A549 (cell line): ENCODE data around the gene ADAMTSL3. TPM values are rescaled to one million over a fixed set of nuclear protein-coding genes. Genes with fewer than 3 reads are reported as not detected.
A peak's percentile ranks its signal among the peaks of the same experiment; 100 is the strongest.

Source experiments
- ATAC-seq, 2 experiments: fragments of 200-7000 bp in 1 of 2; fragments of >200 bp in 1 of 2; cut with Nextera tagmentation in 1 of 2; cut with Tn5 transposase in 1 of 2; 3 replicates each; pipeline versions ENCODE4 v1.8.0 to v1.9.1; 2018 to 2020; ENCODE audit warnings: mild to moderate bottlenecking in 1 of 2, moderate library complexity in 1 of 2
- CTCF ChIA-PET: fragments of 300-600 bp; sonication (Branson Sonifier 250); formaldehyde crosslinking; extraction: SDS; loops from one replicate; lab custom pipeline; 2021; ENCODE audit warnings: antibody characterized with exemption, inconsistent platforms; lab: Yijun Ruan, JAX
- POLR2A ChIA-PET: fragments of 350-600 bp; formaldehyde crosslinking; extraction: SDS; loops from one replicate; lab custom pipeline; 2021; ENCODE audit warnings: antibody characterized with exemption, inconsistent platforms; lab: Yijun Ruan, JAX
- DNase-seq, 2 experiments: peaks; one replicate each; pipeline versions ENCODE4 v3.0.0 to v3.0.0-alpha.2; 2011 to 2016; ENCODE audit warnings: low read depth in 1 of 2, low spot score in 1 of 2
- FAIRE-seq: peaks from 2 replicates; lab custom pipeline; 2011; peaks lifted over from hg19 to GRCh38; lab: Jason Lieb, UNC
- H3K27ac ChIP-seq, 2 experiments: fragments of >200 bp; sonication (Bioruptor Twin); formaldehyde crosslinking; 3 replicates each; pipeline ENCODE4 v1.5.1; 2016 to 2017
- H3K4me1 ChIP-seq: fragments of >200 bp; sonication (Bioruptor Twin); formaldehyde crosslinking; 3 replicates; pipeline ENCODE4 v1.6.1; 2016
- H3K4me2 ChIP-seq: fragments of >200 bp; sonication (Bioruptor Twin); formaldehyde crosslinking; 3 replicates; pipeline ENCODE4 v1.6.1; 2016
- H3K4me3 ChIP-seq: fragments of >200 bp; sonication (Bioruptor Twin); formaldehyde crosslinking; 3 replicates; pipeline ENCODE4 v1.5.1; 2016
- H3K9me3 ChIP-seq: fragments of >200 bp; sonication (Bioruptor Twin); formaldehyde crosslinking; 3 replicates; pipeline ENCODE4 v1.6.1; 2016
- BHLHE40 ChIP-seq: IDR thresholded peaks from 2 replicates; pipeline ENCODE4 v1.6.1; 2012; ENCODE audit warnings: low read depth, low read length, inconsistent platforms
- CBX2 ChIP-seq: fragments of 200-600 bp; sonication (generic); IDR thresholded peaks from 2 replicates; pipeline ENCODE4 v1.6.1; 2016; ENCODE audit warnings: low read depth, mild to moderate bottlenecking, borderline replicate concordance
- CBX8 ChIP-seq: fragments of 200-600 bp; sonication (generic); IDR thresholded peaks from 2 replicates; pipeline ENCODE4 v1.6.1; 2016
- CEBPB ChIP-seq, 2 experiments: fragments of >200 bp in 1 of 2; sonication (Bioruptor Twin) in 1 of 2; formaldehyde crosslinking in 1 of 2; IDR thresholded peaks; 2 replicates each; pipeline ENCODE4 v1.6.1; 2012 to 2016
- CTCF ChIP-seq: fragments of >200 bp; sonication (Bioruptor Twin); formaldehyde crosslinking; IDR thresholded peaks from 3 replicates; pipeline ENCODE4 v1.5.1; 2016
- E2F6 ChIP-seq: IDR thresholded peaks from 2 replicates; pipeline ENCODE4 v1.6.1; 2012; ENCODE audit warnings: low read depth, borderline replicate concordance
- EHMT2 ChIP-seq: fragments of 200-600 bp; sonication (generic); IDR thresholded peaks from 2 replicates; pipeline ENCODE4 v1.6.1; 2016; ENCODE audit warnings: antibody characterized with exemption, low read depth, mild to moderate bottlenecking, moderate library complexity
- EP300 ChIP-seq, 2 experiments: fragments of >200 bp; sonication (Bioruptor Twin); formaldehyde crosslinking; IDR thresholded peaks; 2 replicates in 1 of 2; 3 replicates in 1 of 2; pipeline ENCODE4 v1.6.1; 2016 to 2017
- ESRRA ChIP-seq: fragments of 150-350 bp; IDR thresholded peaks from 2 replicates; pipeline ENCODE4 v1.6.1; 2014; ENCODE audit warnings: mild to moderate bottlenecking, low read length, borderline replicate concordance
- FOSB ChIP-seq: fragments of 250-450 bp; sonication (Bioruptor Pico); IDR thresholded peaks from 2 replicates; pipeline ENCODE4 v1.5.0; 2020; ENCODE audit warnings: mild to moderate bottlenecking, moderate library complexity
- FOSL2 ChIP-seq, 2 experiments: fragments of 450-650 bp in 1 of 2; fragments of >200 bp in 1 of 2; sonication (Bioruptor Twin) in 1 of 2; formaldehyde crosslinking; IDR thresholded peaks; 2 replicates each; pipeline versions ENCODE4 v1.5.0 to v1.6.1; 2016 to 2020; ENCODE audit warnings: mild to moderate bottlenecking in 1 of 2, moderate library complexity in 1 of 2
- HDAC2 ChIP-seq: fragments of 200-600 bp; sonication (generic); IDR thresholded peaks from 2 replicates; pipeline ENCODE4 v1.6.1; 2016
- HOXA7 ChIP-seq: fragments of 250-450 bp; sonication (Bioruptor Pico); IDR thresholded peaks from 2 replicates; pipeline ENCODE4 v1.5.0; 2020; ENCODE audit warnings: mild to moderate bottlenecking, moderate library complexity
- JUN ChIP-seq, 2 experiments: fragments of >200 bp; sonication (Bioruptor Twin); formaldehyde crosslinking; IDR thresholded peaks; 2 replicates in 1 of 2; 3 replicates in 1 of 2; pipeline ENCODE4 v1.6.1; 2016 to 2017
- JUNB ChIP-seq: fragments of >200 bp; sonication (Bioruptor Twin); formaldehyde crosslinking; IDR thresholded peaks from 2 replicates; pipeline ENCODE4 v1.6.1; 2016
- MAX ChIP-seq: IDR thresholded peaks from 2 replicates; pipeline ENCODE4 v1.6.1; 2012
- MYC ChIP-seq: IDR thresholded peaks from 2 replicates; pipeline ENCODE4 v1.6.1; 2012; ENCODE audit warnings: mild to moderate bottlenecking, inconsistent platforms, low read length, improper control_type of control experiment, borderline replicate concordance
- NFE2L2 ChIP-seq: fragments of 150-350 bp; conservative IDR thresholded peaks from 2 replicates; pipeline ENCODE4 v1.6.1; 2014; ENCODE audit warnings: low read length
- NR3C1 ChIP-seq: fragments of >200 bp; sonication (Bioruptor Twin); formaldehyde crosslinking; IDR thresholded peaks from 3 replicates; pipeline ENCODE4 v1.6.1; 2017
- PHF8 ChIP-seq: fragments of 200-600 bp; sonication (generic); IDR thresholded peaks from 2 replicates; pipeline ENCODE4 v1.6.1; 2016; ENCODE audit warnings: low read depth, mild to moderate bottlenecking, antibody characterized with exemption, moderate library complexity, borderline replicate concordance
- POLR2A ChIP-seq: IDR thresholded peaks from 2 replicates; pipeline ENCODE4 v1.6.1; 2012; ENCODE audit warnings: mild to moderate bottlenecking, low read length
- POLR2AphosphoS2 ChIP-seq: conservative IDR thresholded peaks from 2 replicates; pipeline ENCODE4 v1.6.1; 2012; ENCODE audit warnings: low read length, improper control_type of control experiment, inconsistent platforms
- RAD21 ChIP-seq, 2 experiments: fragments of >200 bp in 1 of 2; sonication (Bioruptor Twin) in 1 of 2; formaldehyde crosslinking in 1 of 2; IDR thresholded peaks in 1 of 2; conservative IDR thresholded peaks in 1 of 2; 2 replicates in 1 of 2; 3 replicates in 1 of 2; pipeline ENCODE4 v1.6.1; 2012 to 2018; ENCODE audit warnings: inconsistent platforms in 1 of 2
- RARB ChIP-seq: fragments of 250-450 bp; sonication (Bioruptor Pico); IDR thresholded peaks from 2 replicates; pipeline ENCODE4 v1.8.0; 2021; ENCODE audit warnings: mild to moderate bottlenecking, moderate library complexity
- REST ChIP-seq: fragments of 200-600 bp; sonication (generic); IDR thresholded peaks from 2 replicates; pipeline ENCODE4 v1.6.1; 2016; ENCODE audit warnings: antibody characterized with exemption, mild to moderate bottlenecking, moderate library complexity
- RFX5 ChIP-seq: fragments of 450-650 bp; IDR thresholded peaks from 2 replicates; pipeline ENCODE4 v1.7.1; 2014; ENCODE audit warnings: antibody characterized with exemption, mild to moderate bottlenecking, moderate library complexity
- SMC3 ChIP-seq: fragments of >200 bp; sonication (Bioruptor Twin); formaldehyde crosslinking; IDR thresholded peaks from 3 replicates; pipeline ENCODE4 v1.6.1; 2018; ENCODE audit warnings: inconsistent platforms
- WGBS: methylation state at CpG from one replicate; pipeline ENCODE4 v1.1.6; 2017; ENCODE audit errors: missing lambda C conversion rate; 5-methylcytosine and 5-hydroxymethylcytosine counted together
- polyA plus RNA-seq, 4 experiments: library from polyadenylated mRNA; depleted of rRNA in 3 of 4; stranded (reverse); fragments of >200 nt; fragmentation: RNase III in 1 of 4; extraction: RNeasy Plus Mini Kit Qiagen cat#74134 plus additional on column Dnase treatment in 1 of 4; gene quantifications; 2 replicates in 3 of 4; 3 replicates in 1 of 4; pipeline ENCODE4 v1.2.3, GENCODE V29; 2011 to 2017
- TF ChIP-seq, protein P1 (sequence below): fragments of 450-650 bp; IDR thresholded peaks from 2 replicates; pipeline ENCODE4 v1.6.1; 2014; ENCODE audit warnings: antibody characterized with exemption
- TF ChIP-seq, protein P2 (sequence below): fragments of 150-350 bp; IDR thresholded peaks from 2 replicates; pipeline ENCODE4 v1.6.1; 2014; ENCODE audit warnings: low read depth, mild to moderate bottlenecking, low read length

The ADAMTSL3 gene
- polyA plus RNA-seq, 2 of the 4 experiments (the other 2 are of a cell fraction), result 0.22 to 0.25 TPM

DNA sequence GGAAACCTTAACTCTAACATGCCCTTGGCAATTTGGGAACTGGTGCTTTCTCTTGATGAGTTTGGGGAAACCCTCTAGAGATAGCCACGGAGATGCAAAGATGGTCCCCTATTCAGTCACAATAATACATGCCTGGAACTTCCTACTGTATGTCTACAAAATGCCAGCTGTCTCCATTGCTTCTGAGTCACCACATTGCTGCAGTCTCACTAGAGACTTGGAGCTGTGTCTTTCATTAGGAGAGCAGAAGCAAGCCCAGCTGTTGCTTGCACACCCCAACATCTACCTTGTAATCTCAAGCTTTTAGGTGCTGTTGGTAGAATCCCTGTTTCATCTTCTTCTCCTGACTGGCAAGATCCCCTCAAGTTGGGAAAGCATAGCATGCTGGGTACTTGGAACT is 261.0 kb downstream of the ADAMTSL3 start:
- H3K4me2 ChIP-seq, result no peak overlapping the region
- H3K4me1 ChIP-seq, result no peaks in the 10 kb centered on the region
- no peaks in the 10 kb centered on the region for H3K9me3 ChIP-seq
- 10% methylated on average over 1 of the region's 1 CpG for WGBS
- no peak overlapping the region for H3K27ac ChIP-seq
- ATAC-seq (no peak), FAIRE-seq (no peak), DNase-seq (no peak)
- H3K4me3 ChIP-seq, result no peak overlapping the region
- POLR2A ChIA-PET, result no interaction called here
- TF ChIP-seq, protein P1, sequence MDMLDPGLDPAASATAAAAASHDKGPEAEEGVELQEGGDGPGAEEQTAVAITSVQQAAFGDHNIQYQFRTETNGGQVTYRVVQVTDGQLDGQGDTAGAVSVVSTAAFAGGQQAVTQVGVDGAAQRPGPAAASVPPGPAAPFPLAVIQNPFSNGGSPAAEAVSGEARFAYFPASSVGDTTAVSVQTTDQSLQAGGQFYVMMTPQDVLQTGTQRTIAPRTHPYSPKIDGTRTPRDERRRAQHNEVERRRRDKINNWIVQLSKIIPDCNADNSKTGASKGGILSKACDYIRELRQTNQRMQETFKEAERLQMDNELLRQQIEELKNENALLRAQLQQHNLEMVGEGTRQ, result no peak
- TF ChIP-seq CTCF (no peak), RARB (CRISPR knock-in tag) (no peak), FOSL2 (IDR thresholded peaks at IDR 0.05) (no peak), FOSL2 (CRISPR knock-in tag; IDR thresholded peaks at IDR 0.05) (no peak), POLR2AphosphoS2 (no peak), CBX2 (no peak), FOSB (CRISPR knock-in tag) (no peak), POLR2A (no peak), HDAC2 (no peak), SMC3 (no peak), JUNB (no peak), HOXA7 (CRISPR knock-in tag) (no peak), MYC (no peak)
- TF ChIP-seq, protein P2, sequence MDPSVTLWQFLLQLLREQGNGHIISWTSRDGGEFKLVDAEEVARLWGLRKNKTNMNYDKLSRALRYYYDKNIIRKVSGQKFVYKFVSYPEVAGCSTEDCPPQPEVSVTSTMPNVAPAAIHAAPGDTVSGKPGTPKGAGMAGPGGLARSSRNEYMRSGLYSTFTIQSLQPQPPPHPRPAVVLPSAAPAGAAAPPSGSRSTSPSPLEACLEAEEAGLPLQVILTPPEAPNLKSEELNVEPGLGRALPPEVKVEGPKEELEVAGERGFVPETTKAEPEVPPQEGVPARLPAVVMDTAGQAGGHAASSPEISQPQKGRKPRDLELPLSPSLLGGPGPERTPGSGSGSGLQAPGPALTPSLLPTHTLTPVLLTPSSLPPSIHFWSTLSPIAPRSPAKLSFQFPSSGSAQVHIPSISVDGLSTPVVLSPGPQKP, result no peak
- CTCF ChIA-PET, result interaction anchor here (0.7 to 1.0 kb wide), 2 partner anchors 8 to 469 kb away, joined by 3 read pairs; no protein-coding TSS in a partner anchor

DNA sequence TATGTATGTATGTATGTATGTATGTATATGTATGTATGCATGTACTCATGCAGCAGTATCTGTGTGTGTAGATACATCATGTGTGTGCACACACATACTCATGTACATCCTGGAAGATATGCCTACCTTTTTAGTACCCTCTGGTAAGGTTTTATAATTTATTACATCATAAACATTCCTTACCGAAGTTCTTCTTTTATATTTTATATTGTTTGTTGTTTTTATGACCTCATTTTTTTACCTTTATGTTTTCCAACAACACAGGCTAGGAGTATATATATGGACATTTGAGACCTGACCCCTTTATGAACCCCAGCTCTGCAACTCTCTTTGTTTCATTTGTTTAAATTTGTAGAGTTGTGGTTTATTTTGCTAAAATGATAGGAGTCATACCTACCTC is 263.5 kb downstream of the ADAMTSL3 start:
- Histone ChIP-seq H3K4me1 (no peaks in the 10 kb centered on the region), H3K27ac (no peak overlapping the region), H3K4me3 (no peak overlapping the region), H3K4me2 (no peak overlapping the region), H3K9me3 (no peaks in the 10 kb centered on the region)
- FAIRE-seq, result peak; percentile 61
- no peak for TF ChIP-seq CBX8
- TF ChIP-seq EHMT2, result no peak
- TF ChIP-seq RAD21 (conservative IDR thresholded peaks at IDR 0.05 in 1 of 2, IDR thresholded peaks at IDR 0.05 in 1 of 2), result no peak
- TF ChIP-seq EP300 (IDR thresholded peaks at IDR 0.05), result no peak
- ChIA-PET POLR2A (no interaction called here), CTCF (no interaction called here)
- no peak for DNase-seq
- ATAC-seq, result no peak
- 3% methylated on average over 1 of the region's 1 CpG for WGBS

DNA sequence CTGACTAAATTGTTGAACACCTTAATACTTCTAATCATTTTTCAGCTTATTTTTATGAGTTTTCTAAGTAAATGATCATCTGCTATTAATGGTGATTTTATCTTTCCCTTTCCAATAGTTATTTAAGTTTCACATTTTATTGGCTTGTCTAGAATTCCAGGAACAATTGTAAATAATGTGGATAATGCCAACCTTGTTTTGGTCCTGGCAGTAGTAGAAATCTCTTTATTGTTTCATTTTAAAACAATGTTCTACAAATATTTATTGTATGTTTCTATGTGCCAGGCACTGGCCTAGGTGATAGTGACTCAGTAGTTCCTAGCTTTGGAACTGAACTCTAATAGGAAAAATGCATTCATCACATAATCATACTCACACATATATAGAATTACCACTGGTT is 264.1 kb downstream of the ADAMTSL3 start:
- no peak overlapping the region for H3K27ac ChIP-seq
- no peak overlapping the region for H3K4me2 ChIP-seq
- POLR2A ChIA-PET, result no interaction called here
- CTCF ChIA-PET, result no interaction called here
- H3K9me3 ChIP-seq, result no peaks in the 10 kb centered on the region
- DNase-seq (no peak), FAIRE-seq (no peak), ATAC-seq (no peak)
- no peak overlapping the region for H3K4me3 ChIP-seq
- H3K4me1 ChIP-seq, result no peaks in the 10 kb centered on the region
- no peak for TF ChIP-seq ESRRA
- TF ChIP-seq HDAC2, result no peak
- TF ChIP-seq CEBPB (IDR thresholded peaks at IDR 0.05), result no peak
- TF ChIP-seq POLR2A, result no peak
- no peak for TF ChIP-seq MAX
- no peak for TF ChIP-seq REST
- TF ChIP-seq NR3C1, result no peak
- TF ChIP-seq NFE2L2, result no peak
- no peak for TF ChIP-seq BHLHE40
- no peak for TF ChIP-seq E2F6
- no peak for TF ChIP-seq JUN (IDR thresholded peaks at IDR 0.05)
- TF ChIP-seq MYC, result no peak
- TF ChIP-seq PHF8, result no peak
- no peak for TF ChIP-seq RFX5
- no peak for TF ChIP-seq EHMT2
- TF ChIP-seq EP300 (IDR thresholded peaks at IDR 0.05), result no peak
